Trophoblast cell (in vitro differentiated cells and primary cell): ENCODE data around the gene ANKLE1.
A peak's percentile ranks its signal among the peaks of the same experiment; 100 is the strongest.

ENCODE experiments used
- DNase-seq, 2 donors: peaks; one replicate each; pipeline ENCODE4 v3.0.0-alpha.2; 2016
- H2AFZ ChIP-seq: 2 replicates; pipeline ENCODE4 v1.6.1; 2013; ENCODE audit warnings: low read length, moderate library complexity, mild to moderate bottlenecking; ENCODE audit not compliant: insufficient read depth, poor library complexity
- H2AK5ac ChIP-seq: 2 replicates; pipeline ENCODE4 v1.6.1; 2013; ENCODE audit warnings: mild to moderate bottlenecking, low read length
- H2BK120ac ChIP-seq: 2 replicates; pipeline ENCODE4 v1.6.1; 2013; ENCODE audit warnings: low read length, mild to moderate bottlenecking, moderate library complexity; ENCODE audit not compliant: insufficient read depth, poor library complexity
- H2BK12ac ChIP-seq: 2 replicates; pipeline ENCODE4 v1.6.1; 2013; ENCODE audit warnings: mild to moderate bottlenecking, low read length, moderate library complexity
- H2BK5ac ChIP-seq: 2 replicates; pipeline ENCODE4 v1.6.1; 2013; ENCODE audit warnings: low read length, low read depth, moderate library complexity, mild to moderate bottlenecking; ENCODE audit not compliant: poor library complexity
- H3K14ac ChIP-seq: 2 replicates; pipeline ENCODE4 v1.6.1; 2013; ENCODE audit warnings: mild to moderate bottlenecking, low read length
- H3K18ac ChIP-seq: 2 replicates; pipeline ENCODE4 v1.6.1; 2013; ENCODE audit warnings: mild to moderate bottlenecking, low read length
- H3K23ac ChIP-seq: 2 replicates; pipeline ENCODE4 v1.6.1; 2013; ENCODE audit warnings: low read length
- H3K27ac ChIP-seq: 2 replicates; pipeline ENCODE4 v1.5.1; 2013; ENCODE audit warnings: low read depth, mild to moderate bottlenecking, inconsistent platforms, low read length, moderate library complexity
- H3K27me3 ChIP-seq: 2 replicates; pipeline ENCODE4 v1.6.1; 2013; ENCODE audit warnings: inconsistent platforms, mild to moderate bottlenecking, low read length, moderate library complexity; ENCODE audit not compliant: insufficient read depth
- H3K36me3 ChIP-seq, 2 experiments: 1 replicate in 1 of 2; 2 replicates in 1 of 2; pipeline ENCODE4 v1.6.1; 2013; ENCODE audit warnings: low read length in 2 of 2, mild to moderate bottlenecking in 2 of 2, moderate library complexity in 1 of 2; ENCODE audit not compliant: insufficient read depth in 2 of 2, control insufficient read depth in 1 of 2
- H3K4ac ChIP-seq: 2 replicates; pipeline ENCODE4 v1.6.1; 2013; ENCODE audit warnings: low read depth, mild to moderate bottlenecking, low read length, moderate library complexity
- H3K4me1 ChIP-seq, 2 experiments: 1 replicate in 1 of 2; 2 replicates in 1 of 2; pipeline ENCODE4 v1.6.1; 2013; ENCODE audit warnings: low read length in 2 of 2, mild to moderate bottlenecking in 2 of 2, moderate library complexity in 1 of 2; ENCODE audit not compliant: insufficient read depth in 2 of 2, control insufficient read depth in 1 of 2
- H3K4me2 ChIP-seq: 2 replicates; pipeline ENCODE4 v1.6.1; 2013; ENCODE audit warnings: inconsistent platforms, mild to moderate bottlenecking, low read length, moderate library complexity
- H3K4me3 ChIP-seq: 2 replicates; pipeline ENCODE4 v1.5.1; 2013; ENCODE audit warnings: mild to moderate bottlenecking, low read depth, low read length, inconsistent platforms
- H3K79me1 ChIP-seq: one replicate; pipeline ENCODE4 v1.6.1; 2013; ENCODE audit warnings: low read length
- H3K79me2 ChIP-seq: 2 replicates; pipeline ENCODE4 v1.6.1; 2013; ENCODE audit warnings: low read length, mild to moderate bottlenecking; ENCODE audit not compliant: control insufficient read depth, insufficient read depth, poor library complexity
- H3K9ac ChIP-seq: 2 replicates; pipeline ENCODE4 v1.6.1; 2013; ENCODE audit warnings: mild to moderate bottlenecking, low read length
- H3K9me3 ChIP-seq: 2 replicates; pipeline ENCODE4 v1.6.1; 2013; ENCODE audit warnings: low read depth, mild to moderate bottlenecking, control low read depth, inconsistent platforms, low read length; ENCODE audit not compliant: insufficient read depth
- H4K12ac ChIP-seq: 2 replicates; pipeline ENCODE4 v1.6.1; 2013; ENCODE audit warnings: low read depth, mild to moderate bottlenecking, low read length, moderate library complexity
- H4K8ac ChIP-seq: 2 replicates; pipeline ENCODE4 v1.6.1; 2013; ENCODE audit warnings: low read depth, mild to moderate bottlenecking, low read length, moderate library complexity
- H4K91ac ChIP-seq: one replicate; pipeline ENCODE4 v1.6.1; 2013; ENCODE audit warnings: low read depth, mild to moderate bottlenecking, low read length, moderate library complexity
- WGBS: extraction: QIAGEN DNeasy Blood & Tissue Kit; methylation state at CpG from one replicate; pipeline ENCODE4 v1.1.7; 2013; ENCODE audit warnings: missing lambda C conversion rate; ENCODE audit not compliant: insufficient read length, insufficient coverage; ENCODE audit errors: extremely low coverage; 5-methylcytosine and 5-hydroxymethylcytosine counted together

The ANKLE1 gene

DNA sequence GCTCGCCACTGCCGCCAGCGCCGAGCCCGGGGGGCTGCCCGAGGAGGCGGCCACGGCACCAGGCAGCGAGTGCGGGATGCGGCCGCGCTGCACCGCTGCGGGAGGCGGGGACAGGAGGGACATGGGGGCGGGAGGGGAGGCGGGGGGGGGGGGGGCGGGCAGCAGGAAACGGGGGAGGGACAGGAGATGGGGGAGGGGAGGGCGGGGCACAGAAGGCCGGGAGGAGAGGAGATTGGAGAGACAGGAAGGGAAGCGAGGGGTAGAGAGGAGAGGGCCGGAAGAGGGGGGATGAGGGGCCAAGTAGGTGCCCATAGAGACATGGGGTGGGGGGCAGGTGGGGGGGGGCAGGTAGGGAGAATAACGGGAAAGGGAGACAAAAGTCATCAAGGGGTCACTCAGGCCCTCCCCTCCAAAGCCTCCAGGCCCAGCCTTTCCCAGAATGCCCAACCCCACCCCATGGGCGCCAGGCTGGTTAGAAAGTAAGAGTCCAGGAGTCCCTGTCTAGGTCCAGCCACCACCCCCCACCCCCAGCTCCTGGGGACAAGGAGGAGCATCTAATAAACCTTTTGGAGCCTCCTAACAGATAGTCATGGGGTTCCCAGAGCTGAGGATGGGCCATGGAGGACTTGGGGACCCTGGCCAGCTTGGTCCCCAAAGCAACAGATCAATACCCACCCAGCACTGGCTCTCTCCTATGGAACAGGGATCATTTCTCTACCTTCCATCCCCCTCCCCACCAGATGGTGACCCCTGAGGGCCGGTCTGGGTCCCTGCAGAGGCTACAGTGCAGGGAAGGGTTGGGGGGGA is 45.5 kb upstream of the ANKLE1 start:
- H3K4ac ChIP-seq: peak overlapping the region; percentile 50
- no peaks in the 10 kb centered on the region for H3K27me3 ChIP-seq
- H3K9me3 ChIP-seq: peaks cover 3% of the 10 kb centered on the region
- peaks cover 6% of the 10 kb centered on the region for H3K79me1 ChIP-seq
- peak overlapping the region; percentile 59 for H4K12ac ChIP-seq
- H3K4me2 ChIP-seq: peak overlapping the region; percentile 70
- H3K4me3 ChIP-seq: peak overlapping the region; percentile 45
- peak overlapping the region; percentile 60 for H2BK12ac ChIP-seq
- H3K18ac ChIP-seq: peak overlapping the region; percentile 76
- H2AK5ac ChIP-seq: peak overlapping the region; percentile 30
- no peak overlapping the region for H2AFZ ChIP-seq
- peak overlapping the region; percentile 63 for H4K91ac ChIP-seq
- H3K9ac ChIP-seq: no peak overlapping the region
- peak overlapping the region; percentile 30 for H2BK120ac ChIP-seq
- H3K14ac ChIP-seq: peak overlapping the region; percentile 77
- peaks cover 70 to 73% of the 10 kb centered on the region in 2 experiments for H3K36me3 ChIP-seq
- H3K27ac ChIP-seq: peak overlapping the region; percentile 80
- H3K23ac ChIP-seq: no peak overlapping the region
- DNase-seq: no peak
- WGBS: no CpG with 5 or more reads among the region's 27 CpGs
- peak overlapping the region; percentile 2 for H4K8ac ChIP-seq
- H2BK5ac ChIP-seq: peak overlapping the region; percentile 16
- peaks cover 11% of the 10 kb centered on the region for H3K79me2 ChIP-seq
- H3K4me1 ChIP-seq: peaks cover 15 to 16% of the 10 kb centered on the region in 2 experiments

DNA sequence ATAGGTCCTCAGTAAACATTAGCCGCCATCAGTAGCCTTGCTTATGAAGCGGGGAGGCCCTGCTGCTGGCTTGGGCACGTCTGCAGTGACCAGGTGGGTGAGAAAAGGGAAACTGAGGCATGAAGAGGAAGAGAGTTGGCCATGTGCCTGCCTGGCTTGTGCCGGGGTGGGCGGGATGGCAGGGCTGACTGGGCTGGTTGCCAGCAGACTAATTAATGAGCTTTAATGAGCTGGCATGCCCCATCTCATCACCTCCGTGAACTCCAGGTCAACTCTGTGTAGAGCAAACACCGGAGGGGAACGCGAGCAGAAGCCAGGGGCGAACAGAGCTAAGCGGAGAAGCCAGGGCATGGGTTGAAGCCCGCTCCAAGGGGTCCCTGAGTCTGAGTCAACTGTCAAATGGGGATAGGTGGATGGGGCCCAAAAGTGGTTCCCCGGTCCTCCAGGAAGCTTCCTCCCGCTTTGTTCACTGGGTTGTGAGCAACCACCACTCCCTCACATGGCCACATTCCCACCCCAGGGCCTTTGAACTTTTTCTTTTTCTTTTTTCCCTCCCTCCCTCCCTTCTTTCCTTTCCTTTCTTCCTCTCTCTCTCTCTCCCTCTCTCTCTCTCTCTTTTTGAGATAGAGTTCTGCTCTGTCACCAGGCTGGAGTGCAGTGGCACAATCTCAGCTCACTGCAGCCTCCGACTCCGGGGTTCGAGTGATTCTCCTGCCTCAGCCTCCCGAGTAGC is 44.7 kb upstream of the ANKLE1 start:
- H2BK120ac ChIP-seq: no peak overlapping the region
- H4K8ac ChIP-seq: peak overlapping the region; percentile 7
- H2BK12ac ChIP-seq: no peak overlapping the region
- H3K4me2 ChIP-seq: no peak overlapping the region
- no peak overlapping the region for H3K4ac ChIP-seq
- DNase-seq: no peak
- H4K12ac ChIP-seq: no peak overlapping the region
- H3K14ac ChIP-seq: no peak overlapping the region
- H2AK5ac ChIP-seq: no peak overlapping the region
- peak overlapping the region; percentile 9 for H3K27ac ChIP-seq
- peaks cover 15% of the 10 kb centered on the region for H3K79me2 ChIP-seq
- no peak overlapping the region for H4K91ac ChIP-seq
- no peak overlapping the region for H3K4me3 ChIP-seq
- peaks cover 66 to 70% of the 10 kb centered on the region in 2 experiments for H3K36me3 ChIP-seq
- peaks cover 6% of the 10 kb centered on the region for H3K79me1 ChIP-seq
- no peaks in the 10 kb centered on the region for H3K27me3 ChIP-seq
- no CpG with 5 or more reads among the region's 18 CpGs for WGBS
- H3K4me1 ChIP-seq: peaks cover 16 to 17% of the 10 kb centered on the region in 2 experiments
- H3K18ac ChIP-seq: no peak overlapping the region
- no peak overlapping the region for H3K23ac ChIP-seq
- no peak overlapping the region for H2BK5ac ChIP-seq
- H2AFZ ChIP-seq: no peak overlapping the region
- no peak overlapping the region for H3K9ac ChIP-seq
- peaks cover 3% of the 10 kb centered on the region for H3K9me3 ChIP-seq

DNA sequence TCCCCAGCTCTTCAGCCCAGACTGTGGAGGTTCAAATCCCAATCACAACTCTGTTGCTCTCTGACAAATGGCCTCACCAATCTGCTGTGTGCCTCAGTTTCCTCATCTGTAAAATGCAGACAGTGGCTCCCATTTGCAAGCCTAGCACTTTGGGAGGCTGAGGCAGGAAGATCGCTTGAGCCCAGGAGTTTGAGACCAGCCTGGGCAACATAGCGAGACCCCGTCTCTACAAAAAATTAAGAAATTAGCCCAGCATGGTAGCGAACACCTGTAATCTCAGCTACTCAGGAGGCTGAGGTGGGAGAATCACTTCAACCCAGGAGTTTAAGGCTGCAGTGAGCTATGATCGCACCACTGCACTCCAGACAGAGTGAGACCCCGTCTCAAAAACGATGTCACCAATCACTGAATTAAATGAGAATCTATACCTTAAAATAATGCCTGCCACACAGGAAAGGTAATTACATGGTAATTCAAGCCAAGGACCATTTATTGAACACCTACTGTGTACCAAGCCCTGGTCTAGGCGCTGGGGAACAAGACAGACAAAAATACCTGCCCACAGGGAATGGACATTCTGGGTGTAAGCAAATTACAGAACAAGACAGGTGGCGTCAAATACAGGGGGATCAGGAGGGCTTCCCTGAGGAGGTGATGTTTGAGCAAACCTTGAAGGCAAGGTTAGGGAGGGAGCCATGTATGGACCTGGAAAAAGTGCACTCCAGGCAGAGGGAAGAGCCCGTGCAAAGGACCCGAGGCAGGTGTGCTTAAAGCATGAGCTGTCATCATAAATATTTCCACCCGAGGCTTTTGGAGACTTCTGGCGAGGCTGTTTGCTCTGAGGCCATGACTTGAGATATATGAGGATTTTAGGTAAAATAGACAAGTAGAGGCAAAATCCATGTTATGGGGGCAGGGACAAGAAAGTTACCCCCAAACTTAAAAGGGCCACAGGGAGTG is 43.7 kb upstream of the ANKLE1 start:
- H2BK5ac ChIP-seq: no peak overlapping the region
- no peak overlapping the region for H3K4me3 ChIP-seq
- peaks cover 3% of the 10 kb centered on the region for H3K9me3 ChIP-seq
- H3K4me1 ChIP-seq: peaks cover 25 to 26% of the 10 kb centered on the region in 2 experiments
- H3K18ac ChIP-seq: no peak overlapping the region
- H3K4me2 ChIP-seq: no peak overlapping the region
- peaks cover 57 to 59% of the 10 kb centered on the region in 2 experiments for H3K36me3 ChIP-seq
- peak; percentile 82 to 87 for DNase-seq
- no peak overlapping the region for H2AFZ ChIP-seq
- H3K27me3 ChIP-seq: no peaks in the 10 kb centered on the region
- H3K23ac ChIP-seq: no peak overlapping the region
- H2BK120ac ChIP-seq: no peak overlapping the region
- H2BK12ac ChIP-seq: no peak overlapping the region
- no peak overlapping the region for H3K14ac ChIP-seq
- peak overlapping the region; percentile 22 for H3K4ac ChIP-seq
- H3K9ac ChIP-seq: no peak overlapping the region
- H4K8ac ChIP-seq: no peak overlapping the region
- H4K12ac ChIP-seq: no peak overlapping the region
- no CpG with 5 or more reads among the region's 13 CpGs for WGBS
- H3K79me1 ChIP-seq: peaks cover 11% of the 10 kb centered on the region
- H2AK5ac ChIP-seq: no peak overlapping the region
- H4K91ac ChIP-seq: no peak overlapping the region
- peak overlapping the region; percentile 6 for H3K27ac ChIP-seq
- H3K79me2 ChIP-seq: peaks cover 24% of the 10 kb centered on the region
